ENCODE results near the gene IRF4.

The IRF4 gene

GRCh38 chr6:363909-364308 is 27.6 kb upstream of the IRF4 start:
- Histone ChIP-seq H3K36me3 (replicated peaks in 1 of 2; ENCODE audit: control insufficient read depth in 2 of 2, insufficient read depth in 2 of 2, low read length in 2 of 2) (no peaks in the 10 kb centered on the region), H3K9ac (ENCODE audit: low read depth, low read length, poor library complexity) (no peak overlapping the region), H3K27ac (replicated peaks; ENCODE audit: low read length) (no peak overlapping the region), H3K4me3 (ENCODE audit: low read length in 2 of 2) (peak overlapping the region in 1 of 2 donors; percentile 33), H3K14ac (ENCODE audit: low read length) (no peak overlapping the region), H3K4me2 (ENCODE audit: insufficient read depth, low read length, poor library complexity, severe bottlenecking) (no peak overlapping the region), H2BK5ac (ENCODE audit: low read length) (no peak overlapping the region), H2BK120ac (ENCODE audit: low read depth, low read length) (no peak overlapping the region), H3K18ac (ENCODE audit: low read length) (no peak overlapping the region), H3K4me1 (ENCODE audit: control insufficient read depth in 2 of 2, insufficient read depth in 1 of 2, low read depth in 1 of 2, low read length in 2 of 2) (peaks cover 0 to 1% of the 10 kb centered on the region in 2 donors), H2AK5ac (ENCODE audit: low read depth, low read length) (no peak overlapping the region), H3K27me3 (ENCODE audit: control insufficient read depth in 3 of 3, insufficient read depth in 3 of 3, low read depth in 1 of 3, low read length in 3 of 3) (no peaks in the 10 kb centered on the region), H4K91ac (ENCODE audit: low read depth, low read length, poor library complexity) (no peak overlapping the region), H2AFZ (ENCODE audit: low read length) (no peak overlapping the region), H3K9me3 (replicated peaks in 1 of 2; ENCODE audit: control insufficient read depth in 2 of 2, insufficient read depth in 1 of 2, low read depth in 1 of 2, low read length in 2 of 2) (peaks cover 0 to 36% of the 10 kb centered on the region in 2 donors), H2BK12ac (ENCODE audit: low read length) (no peak overlapping the region), H3K4ac (ENCODE audit: low read length) (no peak overlapping the region), H2BK15ac (ENCODE audit: low read length) (no peak overlapping the region), H3K23ac (ENCODE audit: low read depth, low read length, poor library complexity) (no peak overlapping the region), H4K8ac (ENCODE audit: low read depth, low read length) (no peak overlapping the region), H3K79me1 (ENCODE audit: low read depth, low read length) (peaks cover 2% of the 10 kb centered on the region)
- WGBS, 2 donors (ENCODE audit: extremely low coverage in 2 of 2, insufficient read length in 2 of 2, insufficient replicate concordance in 1 of 2), result no CpG with 5 or more reads among the region's 13 CpGs
- DNase-seq (ENCODE audit: low spot score), result no peak

GRCh38 chr6:364609-365540 is 26.7 kb upstream of the IRF4 start:
- Histone ChIP-seq H4K8ac (ENCODE audit: low read depth, low read length) (no peak overlapping the region), H2BK12ac (ENCODE audit: low read length) (no peak overlapping the region), H3K18ac (ENCODE audit: low read length) (no peak overlapping the region), H3K27ac (replicated peaks; ENCODE audit: low read length) (no peak overlapping the region), H3K23ac (ENCODE audit: low read depth, low read length, poor library complexity) (no peak overlapping the region), H2AFZ (ENCODE audit: low read length) (no peak overlapping the region), H4K91ac (ENCODE audit: low read depth, low read length, poor library complexity) (no peak overlapping the region), H2AK5ac (ENCODE audit: low read depth, low read length) (no peak overlapping the region), H3K4me3 (ENCODE audit: low read length in 2 of 2) (no peak overlapping the region), H3K4me2 (ENCODE audit: insufficient read depth, low read length, poor library complexity, severe bottlenecking) (no peak overlapping the region), H2BK15ac (ENCODE audit: low read length) (no peak overlapping the region), H3K9ac (ENCODE audit: low read depth, low read length, poor library complexity) (no peak overlapping the region), H2BK120ac (ENCODE audit: low read depth, low read length) (no peak overlapping the region), H3K14ac (ENCODE audit: low read length) (no peak overlapping the region), H3K79me1 (ENCODE audit: low read depth, low read length) (no peaks in the 10 kb centered on the region), H3K4ac (ENCODE audit: low read length) (no peak overlapping the region), H3K4me1 (ENCODE audit: control insufficient read depth in 2 of 2, insufficient read depth in 1 of 2, low read depth in 1 of 2, low read length in 2 of 2) (peaks cover 0 to 1% of the 10 kb centered on the region in 2 donors), H3K27me3 (ENCODE audit: control insufficient read depth in 3 of 3, insufficient read depth in 3 of 3, low read depth in 1 of 3, low read length in 3 of 3) (no peaks in the 10 kb centered on the region), H2BK5ac (ENCODE audit: low read length) (no peak overlapping the region), H3K36me3 (replicated peaks in 1 of 2; ENCODE audit: control insufficient read depth in 2 of 2, insufficient read depth in 2 of 2, low read length in 2 of 2) (no peaks in the 10 kb centered on the region), H3K9me3 (replicated peaks in 1 of 2; ENCODE audit: control insufficient read depth in 2 of 2, insufficient read depth in 1 of 2, low read depth in 1 of 2, low read length in 2 of 2) (peaks cover 0 to 38% of the 10 kb centered on the region in 2 donors)
- no CpG with 5 or more reads among the region's 11 CpGs for WGBS, 2 donors (ENCODE audit: extremely low coverage in 2 of 2, insufficient read length in 2 of 2, insufficient replicate concordance in 1 of 2)
- DNase-seq (ENCODE audit: low spot score), result no peak

GRCh38 chr6:365835-366234 is 25.7 kb upstream of the IRF4 start:
- Histone ChIP-seq H3K4me2 (ENCODE audit: insufficient read depth, low read length, poor library complexity, severe bottlenecking) (no peak overlapping the region), H3K4ac (ENCODE audit: low read length) (no peak overlapping the region), H2AFZ (ENCODE audit: low read length) (no peak overlapping the region), H3K27ac (replicated peaks; ENCODE audit: low read length) (no peak overlapping the region), H4K91ac (ENCODE audit: low read depth, low read length, poor library complexity) (no peak overlapping the region), H2BK120ac (ENCODE audit: low read depth, low read length) (no peak overlapping the region), H3K14ac (ENCODE audit: low read length) (no peak overlapping the region), H2AK5ac (ENCODE audit: low read depth, low read length) (no peak overlapping the region), H2BK5ac (ENCODE audit: low read length) (no peak overlapping the region), H4K8ac (ENCODE audit: low read depth, low read length) (no peak overlapping the region), H3K18ac (ENCODE audit: low read length) (no peak overlapping the region), H3K36me3 (replicated peaks in 1 of 2; ENCODE audit: control insufficient read depth in 2 of 2, insufficient read depth in 2 of 2, low read length in 2 of 2) (no peaks in the 10 kb centered on the region), H3K79me1 (ENCODE audit: low read depth, low read length) (no peaks in the 10 kb centered on the region), H3K4me1 (ENCODE audit: control insufficient read depth in 2 of 2, insufficient read depth in 1 of 2, low read depth in 1 of 2, low read length in 2 of 2) (peaks cover 0 to 1% of the 10 kb centered on the region in 2 donors), H3K27me3 (ENCODE audit: control insufficient read depth in 3 of 3, insufficient read depth in 3 of 3, low read depth in 1 of 3, low read length in 3 of 3) (no peaks in the 10 kb centered on the region), H3K9me3 (replicated peaks in 1 of 2; ENCODE audit: control insufficient read depth in 2 of 2, insufficient read depth in 1 of 2, low read depth in 1 of 2, low read length in 2 of 2) (peaks cover 0 to 40% of the 10 kb centered on the region in 2 donors), H3K4me3 (ENCODE audit: low read length in 2 of 2) (peak overlapping the region in 1 of 2 donors; percentile 5), H2BK15ac (ENCODE audit: low read length) (no peak overlapping the region), H3K9ac (ENCODE audit: low read depth, low read length, poor library complexity) (no peak overlapping the region), H2BK12ac (ENCODE audit: low read length) (no peak overlapping the region), H3K23ac (ENCODE audit: low read depth, low read length, poor library complexity) (no peak overlapping the region)
- DNase-seq (ENCODE audit: low spot score), result no peak
- WGBS, 2 donors (ENCODE audit: extremely low coverage in 2 of 2, insufficient read length in 2 of 2, insufficient replicate concordance in 1 of 2), result no CpG with 5 or more reads among the region's 6 CpGs

- no peak overlapping the region for H2BK12ac ChIP-seq (ENCODE audit: low read length)
- no peak overlapping the region for H2BK5ac ChIP-seq (ENCODE audit: low read length)
- H2BK120ac ChIP-seq (ENCODE audit: low read depth, low read length), result no peak overlapping the region
- no peak overlapping the region for H3K14ac ChIP-seq (ENCODE audit: low read length)
- H4K91ac ChIP-seq (ENCODE audit: low read depth, low read length, poor library complexity), result no peak overlapping the region
- WGBS, 2 donors (ENCODE audit: extremely low coverage in 2 of 2, insufficient read length in 2 of 2, insufficient replicate concordance in 1 of 2), result no CpG with 5 or more reads among the region's 19 CpGs
- no peak overlapping the region for H2AFZ ChIP-seq (ENCODE audit: low read length)
- H4K8ac ChIP-seq (ENCODE audit: low read depth, low read length), result no peak overlapping the region
- no peak overlapping the region for H2BK15ac ChIP-seq (ENCODE audit: low read length)
- H3K4me2 ChIP-seq (ENCODE audit: insufficient read depth, low read length, poor library complexity, severe bottlenecking), result no peak overlapping the region
- H3K18ac ChIP-seq (ENCODE audit: low read length), result no peak overlapping the region
- no peaks in the 10 kb centered on the region for H3K4me1 ChIP-seq (ENCODE audit: control insufficient read depth in 2 of 2, insufficient read depth in 1 of 2, low read depth in 1 of 2, low read length in 2 of 2)
- H3K4me3 ChIP-seq (ENCODE audit: low read length in 2 of 2), result no peak overlapping the region
- no peaks in the 10 kb centered on the region for H3K36me3 ChIP-seq (replicated peaks in 1 of 2; ENCODE audit: control insufficient read depth in 2 of 2, insufficient read depth in 2 of 2, low read length in 2 of 2)
- no peak overlapping the region for H3K9ac ChIP-seq (ENCODE audit: low read depth, low read length, poor library complexity)
- peaks cover 0 to 34% of the 10 kb centered on the region in 2 donors for H3K9me3 ChIP-seq (replicated peaks in 1 of 2; ENCODE audit: control insufficient read depth in 2 of 2, insufficient read depth in 1 of 2, low read depth in 1 of 2, low read length in 2 of 2)
- H2AK5ac ChIP-seq (ENCODE audit: low read depth, low read length), result no peak overlapping the region
- H3K27ac ChIP-seq (replicated peaks; ENCODE audit: low read length), result no peak overlapping the region
- H3K4ac ChIP-seq (ENCODE audit: low read length), result no peak overlapping the region
- H3K79me1 ChIP-seq (ENCODE audit: low read depth, low read length), result no peaks in the 10 kb centered on the region
- H3K23ac ChIP-seq (ENCODE audit: low read depth, low read length, poor library complexity), result no peak overlapping the region
- no peak for DNase-seq (ENCODE audit: low spot score)
- H3K27me3 ChIP-seq (ENCODE audit: control insufficient read depth in 3 of 3, insufficient read depth in 3 of 3, low read depth in 1 of 3, low read length in 3 of 3), result no peaks in the 10 kb centered on the region
These were observed 24.9 kb upstream of the IRF4 start for GRCh38 chr6:366389-367297.
